ENCODE measurements around the gene ZCWPW1.
"Not testable (repeated sequence)": the region's sequence is repeated elsewhere in the genome, so short reads cannot be mapped to it uniquely, and the experiment has no call there.

ZCWPW1 gene

DNA sequence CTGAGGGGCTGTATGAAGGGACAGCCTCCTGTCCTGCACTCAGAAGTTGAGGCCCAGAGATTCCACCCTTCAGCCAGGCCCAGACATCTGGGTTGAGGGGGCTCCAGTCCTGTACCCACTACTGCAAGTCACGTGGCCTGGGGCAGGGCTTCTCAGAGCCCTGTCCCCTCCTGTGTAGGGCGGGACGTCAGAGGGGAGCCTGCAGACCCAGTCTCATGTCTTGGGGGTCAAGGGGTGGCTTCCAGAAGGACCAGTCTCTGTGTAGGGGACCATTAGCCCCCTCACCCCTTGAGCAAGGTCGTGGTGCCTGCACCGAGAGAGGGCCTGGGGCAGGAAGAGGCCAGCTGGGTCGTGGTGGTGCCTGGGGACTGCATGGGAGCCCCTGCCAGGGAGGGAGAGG, 55.8 kb downstream of the ZCWPW1 start:
- DNase-seq (ENCODE audit: low read depth) = no peak

DNA sequence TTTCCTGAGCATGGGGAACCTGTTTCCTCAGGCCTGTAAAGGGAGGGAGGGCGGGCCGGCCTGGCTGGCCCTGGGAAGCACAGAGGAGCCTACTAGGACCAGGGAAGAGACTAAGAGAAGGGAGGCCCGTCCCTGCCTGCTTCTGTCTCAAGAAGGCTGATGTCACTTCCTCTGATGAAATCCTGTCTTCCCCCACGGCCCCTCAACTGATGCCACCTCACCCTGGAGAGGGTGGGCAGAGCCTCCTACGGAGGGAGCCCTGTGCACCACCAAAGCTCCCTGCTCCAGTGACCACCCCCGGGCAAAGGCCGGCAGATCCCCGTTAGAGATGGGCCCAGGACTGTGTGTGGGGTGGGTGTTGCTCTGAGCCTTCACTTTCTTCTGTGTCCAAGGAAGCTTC, 56.2 kb downstream of the ZCWPW1 start:
- no peak for DNase-seq (ENCODE audit: low read depth)

DNA sequence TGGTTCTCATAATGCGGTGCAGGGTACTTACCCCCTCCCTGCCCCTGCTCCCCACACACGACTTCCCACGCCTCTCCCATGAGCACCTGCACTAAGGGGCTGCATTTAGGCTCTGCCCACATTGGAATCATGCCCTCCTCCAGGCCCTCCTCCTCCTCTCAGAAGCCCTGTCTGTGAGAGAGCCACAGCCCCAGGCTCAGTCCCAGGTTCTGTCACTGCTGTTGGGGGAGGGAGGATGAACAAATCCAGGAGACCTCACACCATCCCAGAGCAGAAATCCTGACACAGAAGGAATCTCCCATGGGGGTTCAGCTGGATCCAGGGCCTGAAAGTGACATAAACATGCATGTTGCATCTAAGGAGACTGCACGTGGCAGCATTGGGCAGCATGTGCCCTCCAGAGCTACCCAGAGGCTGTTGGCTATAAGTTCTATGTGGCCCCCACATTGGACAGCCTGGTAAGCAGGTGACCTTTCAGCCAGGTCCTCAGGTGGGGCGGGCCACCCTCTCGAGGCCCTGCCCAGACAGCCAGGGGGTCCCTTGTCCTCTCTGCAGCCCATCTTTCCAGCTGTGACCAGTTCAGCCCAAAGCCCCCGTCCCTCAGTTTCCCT, 56.8 kb downstream of the ZCWPW1 start:
- no peak for DNase-seq (ENCODE audit: low read depth)

DNA sequence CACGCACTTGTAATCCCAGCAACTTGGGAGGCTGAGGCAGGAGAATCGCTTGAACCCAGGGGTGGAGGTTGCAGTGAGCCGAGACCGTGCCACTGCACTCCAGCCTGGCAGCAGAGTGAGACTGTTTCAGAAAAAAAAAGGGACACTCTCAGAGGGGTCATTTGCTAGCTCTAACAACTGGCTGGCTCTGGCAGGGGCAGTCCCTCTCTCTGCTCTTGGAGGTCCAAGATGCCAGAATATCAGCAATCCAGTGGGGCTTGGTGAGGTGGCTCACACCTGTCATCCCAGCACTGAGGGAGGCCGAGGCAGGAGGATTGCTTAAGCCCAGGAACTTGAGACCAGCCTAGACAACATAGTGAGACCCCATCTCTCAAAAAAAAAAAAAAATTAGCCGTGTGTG, 57.8 kb downstream of the ZCWPW1 start:
- no peak for DNase-seq (ENCODE audit: low read depth)

DNA sequence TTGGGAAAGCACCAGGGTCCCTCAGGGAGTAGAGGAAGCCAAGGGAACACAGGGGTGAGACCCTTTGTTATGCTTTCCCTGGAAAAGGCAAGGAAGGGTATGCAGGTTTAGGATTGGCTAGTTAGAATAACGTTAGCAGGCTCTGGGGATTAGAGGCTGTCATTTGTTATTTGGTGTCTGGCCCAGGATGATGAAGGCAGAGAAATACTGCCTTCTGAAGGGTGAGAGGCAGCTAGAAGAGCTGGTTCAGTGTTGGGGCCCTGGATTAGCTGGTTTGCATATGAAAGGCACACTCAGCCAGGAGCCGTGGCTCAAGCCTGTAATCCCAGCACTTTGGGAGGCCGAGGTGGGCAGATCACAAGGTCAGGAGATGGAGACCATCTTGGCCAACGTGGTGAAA, 58.2 kb downstream of the ZCWPW1 start:
- no peak for DNase-seq (ENCODE audit: low read depth)

DNA sequence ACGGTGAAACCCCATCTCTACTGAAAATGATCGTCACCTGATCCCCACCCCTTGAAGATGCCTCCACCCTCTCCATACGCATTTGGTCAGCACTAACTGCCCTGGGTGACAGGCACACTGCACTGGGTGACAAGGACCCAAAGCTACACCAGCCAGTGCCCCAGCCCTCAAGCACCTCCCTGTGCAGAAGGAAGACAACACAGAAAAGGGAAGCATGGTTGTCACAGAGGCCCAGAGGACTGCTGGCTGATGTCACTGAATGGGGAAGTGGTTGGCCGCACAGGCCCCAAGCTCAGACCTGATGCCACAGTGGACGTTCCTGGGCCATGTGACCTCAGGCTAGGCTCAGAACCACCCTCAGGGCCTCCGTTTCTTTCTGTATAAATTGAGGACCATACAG, 59.4 kb downstream of the ZCWPW1 start:
- DNase-seq (ENCODE audit: low read depth) = no peak

DNA sequence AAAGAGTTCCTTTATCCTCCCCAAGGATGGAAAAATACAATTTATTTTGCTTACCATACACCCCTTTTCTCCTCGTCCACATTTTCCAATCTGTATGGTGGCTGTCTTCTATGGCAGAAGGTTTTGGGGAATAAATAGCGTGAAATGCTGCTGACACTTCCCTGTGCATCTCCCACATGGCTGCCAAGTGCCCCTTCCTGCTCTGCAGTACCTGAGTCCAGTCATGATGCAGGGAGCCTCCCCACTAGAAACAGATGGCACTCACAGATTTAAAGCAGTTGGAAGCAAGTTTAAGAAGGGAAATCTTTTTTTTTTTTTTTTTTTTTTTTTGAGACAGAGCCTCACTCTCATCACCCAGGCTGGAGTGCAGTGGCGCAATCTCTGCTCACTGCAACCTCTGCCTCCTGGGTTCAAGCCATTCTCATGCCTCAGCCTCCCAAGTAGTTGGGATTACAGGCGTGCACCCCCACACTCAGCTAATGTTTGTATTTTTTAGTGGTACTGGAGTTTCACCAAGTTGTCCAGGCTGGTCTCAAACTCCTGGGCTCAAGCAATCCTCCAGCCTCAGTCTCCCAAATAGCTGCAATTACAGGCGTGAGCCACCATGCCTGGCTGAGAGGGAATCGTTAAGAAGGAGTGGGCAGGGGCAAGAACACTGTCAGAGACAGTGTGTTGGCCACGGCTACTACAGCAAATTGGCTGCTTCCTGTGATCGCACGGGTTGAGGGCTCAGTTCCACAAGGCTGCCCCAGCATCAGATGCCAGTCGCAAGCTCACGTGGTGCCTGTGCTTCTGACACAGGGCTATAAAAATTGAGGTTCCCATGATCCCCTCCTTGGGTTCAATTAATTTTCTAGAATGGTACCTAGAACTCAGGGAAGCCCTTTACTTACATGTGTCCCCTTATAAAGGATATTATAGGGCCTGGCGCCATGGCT, 60.6 kb downstream of the ZCWPW1 start:
- DNase-seq (ENCODE audit: low read depth) = no peak

DNA sequence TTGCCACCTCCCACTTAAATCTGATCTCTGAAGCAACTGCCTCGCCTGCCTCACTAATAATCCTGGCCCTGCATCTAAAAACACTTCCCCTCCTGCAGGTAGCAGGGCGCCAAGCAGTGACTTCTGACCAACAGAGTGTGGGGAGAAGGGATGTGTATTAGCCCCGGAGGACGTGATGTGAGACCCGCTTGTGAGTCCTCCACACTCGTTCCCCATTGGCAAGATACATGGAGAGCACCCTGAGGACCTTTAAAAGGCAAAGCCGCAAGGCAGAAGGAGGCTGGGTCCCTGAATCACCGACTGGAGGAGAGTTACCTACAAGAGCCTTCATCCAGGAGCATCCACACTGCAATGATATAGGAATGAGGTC, 61.3 kb downstream of the ZCWPW1 start:
- no peak for DNase-seq (ENCODE audit: low read depth)

DNA sequence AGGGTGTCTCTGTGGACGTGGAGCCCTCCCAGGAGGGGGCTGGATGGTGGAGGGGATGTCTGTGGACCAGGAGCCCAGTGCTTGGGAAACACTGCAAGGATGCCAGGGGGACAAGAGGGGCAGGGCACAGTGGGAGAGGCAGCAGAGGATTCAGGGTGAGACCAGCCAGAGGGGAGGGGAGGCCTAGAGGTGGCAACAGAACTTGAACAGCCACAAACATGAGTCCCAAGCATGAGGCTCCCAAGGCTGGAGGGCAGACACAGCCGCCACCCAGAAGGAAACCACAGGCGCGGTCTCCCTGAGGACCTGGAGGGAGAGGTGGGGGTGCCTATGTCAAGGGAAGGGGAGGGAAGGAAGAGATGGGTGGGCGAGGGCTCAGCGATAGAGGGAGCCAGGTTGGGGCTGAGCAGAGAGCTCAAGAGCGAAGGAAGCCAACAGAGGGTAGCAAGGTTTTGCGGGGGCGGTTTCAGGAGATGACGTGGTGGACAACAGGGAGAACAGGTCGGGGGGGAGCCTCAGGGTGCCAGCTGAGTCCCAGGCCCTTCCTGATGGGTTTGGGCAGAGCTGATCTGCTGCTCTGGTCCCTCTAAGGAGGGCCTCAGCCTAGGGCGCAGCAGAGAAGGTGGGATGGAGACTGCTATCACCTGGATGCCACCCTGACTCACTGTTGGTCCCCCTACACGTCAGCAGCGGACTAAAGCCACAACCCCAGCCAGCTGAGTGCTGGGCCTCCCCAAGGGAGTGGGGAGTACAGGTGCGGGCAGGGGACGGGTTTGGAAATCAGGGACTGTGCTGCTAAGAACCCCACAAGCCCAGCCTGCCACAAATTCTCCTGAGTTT, 61.9 kb downstream of the ZCWPW1 start:
- no peak for DNase-seq (ENCODE audit: low read depth)

DNA sequence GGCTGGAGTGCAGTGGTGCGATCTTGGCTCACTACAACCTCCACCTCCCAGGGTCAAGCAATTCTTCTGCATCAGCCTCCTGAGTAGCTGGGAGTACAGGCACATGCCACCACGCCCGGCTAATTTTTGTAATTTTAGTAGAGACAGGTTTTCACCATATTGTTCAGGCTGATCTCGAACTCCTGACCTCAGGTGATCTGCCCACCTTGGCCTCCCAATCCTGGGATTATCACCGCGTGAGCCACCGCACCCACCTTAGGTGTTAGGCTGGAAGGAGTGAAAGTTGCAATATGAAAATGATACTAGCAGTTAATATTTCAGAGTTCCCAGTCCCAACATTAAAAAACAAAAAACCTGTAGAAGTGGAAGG, 62.5 kb downstream of the ZCWPW1 start:
- not testable (repeated sequence) for DNase-seq (ENCODE audit: low read depth)

DNA sequence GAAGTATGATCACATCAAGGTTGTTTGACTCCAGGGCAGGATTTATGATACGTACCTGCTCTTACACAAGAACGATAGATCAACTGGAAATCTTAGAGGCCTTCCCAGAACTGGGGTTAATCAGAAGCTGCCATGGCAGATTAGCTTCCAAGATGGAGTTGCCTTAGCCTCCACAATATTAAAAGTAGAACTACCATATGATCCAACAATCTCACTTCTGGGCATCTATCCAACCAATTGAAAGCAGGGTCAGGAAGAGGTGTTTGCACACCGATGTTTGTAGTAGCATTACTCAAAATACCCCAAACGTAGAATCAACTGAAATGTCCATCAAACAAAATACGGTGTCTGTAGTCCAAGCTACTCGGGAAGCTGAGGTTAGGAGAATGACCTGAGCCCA, 64.0 kb downstream of the ZCWPW1 start:
- no peak for DNase-seq (ENCODE audit: low read depth)

DNA sequence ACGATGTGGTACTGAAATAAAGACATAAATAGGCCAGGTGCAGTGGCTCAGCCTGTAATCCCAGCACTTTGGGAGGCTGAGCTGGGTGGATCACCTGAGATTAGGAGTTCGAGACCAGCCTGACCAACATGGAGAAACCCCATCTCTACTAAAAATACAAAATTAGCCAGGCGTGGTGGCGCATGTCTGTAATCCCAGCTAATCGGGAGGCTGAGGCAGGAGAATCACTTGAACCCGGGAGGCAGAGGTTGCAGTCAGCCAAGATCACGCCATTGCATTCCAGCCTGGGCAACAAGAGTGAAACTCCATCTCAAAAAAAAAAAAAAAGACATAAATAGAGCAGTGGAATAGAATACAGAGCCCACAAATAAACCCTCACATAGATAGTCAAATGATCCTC, 64.7 kb downstream of the ZCWPW1 start:
- not testable (repeated sequence) for DNase-seq (ENCODE audit: low read depth)

DNA sequence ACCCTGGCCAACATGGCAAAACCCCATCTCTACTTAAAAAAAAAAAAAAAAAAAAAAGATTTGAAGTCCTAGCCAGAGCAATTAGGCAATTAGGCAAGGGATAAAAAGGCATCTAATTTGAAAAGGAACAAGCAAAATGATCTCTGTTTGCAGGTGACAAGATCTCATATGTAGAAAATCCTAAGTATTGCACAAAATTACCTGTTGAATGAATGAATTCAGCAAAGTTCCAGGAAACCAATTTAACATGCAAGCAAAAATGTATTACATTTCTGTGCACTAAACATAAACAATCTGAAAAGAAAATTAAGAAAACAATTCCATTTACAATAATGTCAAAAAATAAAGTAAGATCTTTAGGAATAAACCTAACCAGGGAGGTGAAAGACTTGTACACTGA, 65.4 kb downstream of the ZCWPW1 start:
- no peak for DNase-seq (ENCODE audit: low read depth)

DNA sequence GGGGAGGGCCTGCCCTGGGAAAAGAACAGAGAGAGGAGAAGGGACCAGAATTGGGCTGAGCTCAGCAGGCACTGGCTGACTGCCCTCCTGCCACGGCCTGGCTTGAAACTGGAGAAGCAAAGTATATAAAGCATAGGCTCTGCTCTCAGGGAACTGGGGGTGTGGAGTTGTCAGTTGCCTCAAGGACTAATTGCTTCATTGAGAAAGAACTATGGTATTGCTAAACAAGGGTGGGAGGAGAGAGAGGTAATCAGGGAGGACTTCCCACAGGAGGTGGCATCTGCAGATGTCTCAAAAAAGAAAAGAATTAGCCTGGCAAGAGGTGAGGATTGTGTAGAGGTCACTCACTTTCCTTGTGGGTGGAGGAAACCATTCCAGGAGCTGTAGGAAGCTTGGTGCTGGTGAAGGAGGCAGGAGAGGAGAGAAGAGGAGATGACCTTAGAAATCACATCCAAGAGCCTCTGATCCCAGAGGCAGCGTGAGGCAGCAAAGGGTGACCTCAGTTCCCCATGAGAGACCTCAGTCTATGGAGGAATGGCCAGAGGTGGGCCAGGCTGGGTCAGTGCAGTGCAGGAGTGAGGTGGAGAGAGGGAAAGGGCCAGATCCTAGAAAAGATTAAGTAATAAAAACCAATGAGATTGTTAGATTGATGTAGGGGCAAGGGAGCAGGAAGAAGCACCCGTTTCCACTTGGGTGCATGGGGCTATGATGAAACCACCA, 68.2 kb downstream of the ZCWPW1 start:
- no peak for DNase-seq (ENCODE audit: low read depth)

DNA sequence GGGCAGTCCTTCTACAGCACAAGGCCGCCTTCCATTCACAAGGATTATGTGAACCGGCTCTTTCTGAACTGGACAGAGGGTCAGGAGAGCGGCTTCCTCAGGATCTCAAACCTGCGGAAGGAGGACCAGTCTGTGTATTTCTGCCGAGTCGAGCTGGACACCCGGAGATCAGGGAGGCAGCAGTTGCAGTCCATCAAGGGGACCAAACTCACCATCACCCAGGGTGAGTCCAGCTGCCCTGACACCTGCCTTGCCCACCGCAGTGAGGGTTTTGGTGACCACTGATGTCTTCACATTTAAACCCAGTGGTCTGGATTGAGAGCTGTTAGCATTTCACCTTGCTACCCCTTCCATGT, 69.7 kb downstream of the ZCWPW1 start:
- DNase-seq (ENCODE audit: low read depth) = no peak

DNA sequence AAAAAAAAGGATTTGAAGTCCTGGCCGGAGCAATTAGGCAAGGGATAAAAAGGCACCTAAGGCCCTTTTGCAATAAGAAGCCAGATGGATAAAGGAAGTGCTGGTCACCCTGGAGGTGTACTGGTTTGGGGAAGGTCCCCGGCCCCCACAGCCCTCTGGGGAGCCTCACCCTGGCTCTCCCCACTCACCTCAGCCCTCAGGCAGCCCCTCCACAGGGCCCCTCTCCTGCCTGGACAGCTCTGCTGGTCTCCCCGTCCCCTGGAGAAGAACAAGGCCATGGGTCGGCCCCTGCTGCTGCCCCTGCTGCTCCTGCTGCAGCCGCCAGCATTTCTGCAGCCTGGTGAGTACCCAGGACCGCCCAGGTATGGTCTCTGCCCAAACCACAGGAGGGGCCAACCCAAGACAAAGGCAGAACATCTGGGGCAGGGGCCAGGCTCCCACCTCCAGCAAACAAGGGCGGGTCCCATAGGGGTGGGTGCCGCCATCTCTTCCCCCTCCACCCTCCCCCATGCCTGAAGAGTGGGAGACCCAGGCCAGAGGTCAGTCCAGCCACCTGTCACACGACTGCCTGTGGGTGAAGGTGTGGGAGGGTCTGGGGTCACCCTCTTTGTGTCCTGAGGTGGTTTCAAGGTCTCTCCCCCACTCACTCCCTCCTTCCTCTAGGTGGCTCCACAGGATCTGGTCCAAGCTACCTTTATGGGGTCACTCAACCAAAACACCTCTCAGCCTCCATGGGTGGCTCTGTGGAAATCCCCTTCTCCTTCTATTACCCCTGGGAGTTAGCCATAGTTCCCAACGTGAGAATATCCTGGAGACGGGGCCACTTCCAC, 70.3 kb downstream of the ZCWPW1 start, which contains the start of gene PILRB:
PILRB (plus strand) TSS at position 91 of the 830 bp plus-strand sequence; CDS start at position 277, 186 bp downstream.
- DNase-seq (ENCODE audit: low read depth) = no peak

DNA sequence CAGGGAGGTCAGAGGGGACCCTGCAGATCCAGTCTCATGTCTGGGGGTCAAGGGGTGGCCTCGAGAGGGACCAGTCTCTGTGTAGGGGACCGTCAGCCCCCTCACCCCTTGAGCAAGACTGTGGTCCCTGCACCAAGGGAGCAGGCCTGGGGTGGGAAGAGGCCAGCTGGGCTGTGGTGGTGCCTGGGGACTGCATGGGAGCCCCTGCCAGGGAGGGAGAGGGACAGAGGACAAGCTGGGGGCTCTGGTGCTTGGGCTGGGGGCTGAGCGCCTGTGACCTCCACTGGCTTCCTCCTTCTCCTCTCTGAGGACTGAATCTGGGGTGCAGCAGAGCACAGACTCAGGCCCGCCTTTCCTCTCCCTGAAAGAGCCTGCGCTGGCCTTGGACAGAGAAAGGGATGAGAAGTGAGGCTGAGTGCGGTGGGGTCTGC, 71.4 kb downstream of the ZCWPW1 start:
- no peak for DNase-seq (ENCODE audit: low read depth)

DNA sequence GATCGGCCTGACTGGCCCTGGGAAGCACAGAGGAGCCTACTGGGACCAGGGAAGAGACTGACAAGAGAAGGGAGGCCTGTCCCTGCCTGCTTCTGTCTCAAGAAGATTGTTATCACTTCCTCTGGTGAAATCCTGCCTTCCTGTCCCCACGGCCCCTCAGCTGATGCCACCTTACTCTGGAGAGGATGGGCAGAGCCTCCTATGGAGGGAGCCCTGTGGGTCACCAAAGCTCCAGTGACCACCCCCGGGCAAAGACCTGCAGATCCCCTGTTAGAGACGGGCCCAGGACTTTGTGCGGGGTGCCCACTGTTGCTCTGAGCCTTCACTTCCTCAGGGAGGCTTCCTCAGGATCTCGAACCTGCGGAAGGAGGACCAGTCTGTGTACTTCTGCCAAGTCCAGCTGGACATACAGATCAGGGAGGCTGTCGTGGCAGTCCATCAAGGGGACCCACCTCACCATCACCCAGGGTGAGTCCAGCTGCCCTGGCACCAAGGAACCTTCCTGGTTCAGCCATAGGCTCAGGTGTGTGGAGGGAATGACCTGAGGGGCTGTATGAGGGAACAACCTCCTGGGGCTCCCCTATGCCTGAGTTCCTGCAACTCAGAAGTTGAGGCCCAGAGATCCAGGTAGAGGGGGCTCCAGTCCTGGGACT, 72.0 kb downstream of the ZCWPW1 start:
- no peak for DNase-seq (ENCODE audit: low read depth)

DNA sequence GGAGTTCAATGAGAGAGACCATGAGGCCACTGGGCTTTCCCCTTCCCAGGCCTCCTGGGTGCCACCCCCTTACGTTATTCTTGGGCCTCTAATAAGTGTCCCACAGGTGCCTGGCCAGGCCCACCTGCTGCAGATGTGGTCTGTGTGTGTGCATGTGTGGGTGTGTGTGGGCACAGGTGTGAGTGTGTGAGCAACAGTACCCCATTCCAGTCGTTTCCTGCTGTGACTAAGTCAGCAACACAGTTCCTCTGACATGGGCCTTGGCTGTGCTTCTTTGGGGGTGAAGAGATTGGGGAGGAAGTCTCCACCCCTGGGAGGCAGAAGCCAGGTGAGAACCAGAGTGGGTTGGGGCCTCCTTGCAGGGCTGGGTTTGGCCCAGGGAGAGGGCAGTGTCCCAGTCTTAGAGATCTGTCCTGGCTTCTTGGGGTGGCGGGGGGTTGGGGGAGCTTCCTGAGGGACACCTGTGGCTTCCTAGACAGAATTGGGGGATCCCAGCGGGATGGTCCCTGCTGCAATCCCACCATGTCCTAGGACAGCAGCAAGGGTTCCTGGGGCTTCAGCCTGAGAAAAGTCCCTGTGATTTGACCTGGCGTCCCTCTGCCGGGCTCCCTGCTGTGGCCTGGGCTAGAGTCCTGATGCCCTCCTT, 74.7 kb downstream of the ZCWPW1 start:
- no peak for DNase-seq (ENCODE audit: low read depth)
